ENCODE data around the gene SLC9B2.
A peak's percentile ranks its signal among the peaks of the same experiment; 100 is the strongest.

The SLC9B2 gene

GRCh38 chr4:103075435-103075893 lies 1.1 kb downstream of the SLC9B2 start:
- no peak for DNase-seq

GRCh38 chr4:103074744-103075434 lies 1.7 kb downstream of the SLC9B2 start:
- no peak for DNase-seq

GRCh38 chr4:103073792-103074438 lies 2.6 kb downstream of the SLC9B2 start:
- DNase-seq = no peak

- DNase-seq = no peak
Measured at GRCh38 chr4:103067841-103068547, 8.6 kb downstream of the SLC9B2 start.

- no peak for DNase-seq
Measured at GRCh38 chr4:103060453-103061148, 16.0 kb downstream of the SLC9B2 start.

- DNase-seq = no peak
Measured at GRCh38 chr4:103054030-103054429, 22.5 kb downstream of the SLC9B2 start.

GRCh38 chr4:103052779-103053178 lies 23.8 kb downstream of the SLC9B2 start:
- DNase-seq = no peak

- DNase-seq = no peak
Measured at GRCh38 chr4:103052145-103052544, 24.4 kb downstream of the SLC9B2 start.

- no peak for DNase-seq
Measured at GRCh38 chr4:103050736-103051436, 25.7 kb downstream of the SLC9B2 start.

GRCh38 chr4:103046416-103047290 lies 29.9 kb downstream of the SLC9B2 start:
- peak; percentile 7 for DNase-seq

- no peak for DNase-seq
Measured at GRCh38 chr4:103044183-103044582, 32.4 kb downstream of the SLC9B2 start.

- no peak for DNase-seq
Measured at GRCh38 chr4:103036169-103036568, 40.4 kb downstream of the SLC9B2 start.

GRCh38 chr4:103032574-103032973 lies 44.0 kb downstream of the SLC9B2 start:
- DNase-seq = no peak

- DNase-seq = no peak
Measured at GRCh38 chr4:103030791-103031190, 45.8 kb downstream of the SLC9B2 start.

- no peak for DNase-seq
Measured at GRCh38 chr4:103029300-103029699, 47.3 kb downstream of the SLC9B2 start.

- no peak for DNase-seq
Measured at GRCh38 chr4:103026868-103027267, 49.7 kb downstream of the SLC9B2 start.

- no peak for DNase-seq
Measured at GRCh38 chr4:103024996-103025395, 51.6 kb downstream of the SLC9B2 start.

- no peak for DNase-seq
Measured at GRCh38 chr4:103021120-103021519, 55.4 kb downstream of the SLC9B2 start.

- peak; percentile 92 for DNase-seq
Measured at GRCh38 chr4:103019308-103020124, 57.0 kb downstream of the SLC9B2 start, which contains the start of gene SLC9B1. SLC9B1 (minus strand) TSS chr4:103019705; CDS start chr4:102991711, 27,994 bp downstream.

Data from activated T-cell treated with anti-CD3 and anti-CD28 coated beads for 4 hours (primary cell).